ENCODE results near the gene ATOSB.
A peak's percentile ranks its signal among the peaks of the same experiment; 100 is the strongest.

Gene ATOSB

GRCh38 chr9:35115680-35116538, at the start of gene ATOSB:
Gene ATOSB (minus strand): TSS chr9:35115862. CDS start chr9:35108274, 7,588 bp downstream.
- TF ChIP-seq, protein P1, sequence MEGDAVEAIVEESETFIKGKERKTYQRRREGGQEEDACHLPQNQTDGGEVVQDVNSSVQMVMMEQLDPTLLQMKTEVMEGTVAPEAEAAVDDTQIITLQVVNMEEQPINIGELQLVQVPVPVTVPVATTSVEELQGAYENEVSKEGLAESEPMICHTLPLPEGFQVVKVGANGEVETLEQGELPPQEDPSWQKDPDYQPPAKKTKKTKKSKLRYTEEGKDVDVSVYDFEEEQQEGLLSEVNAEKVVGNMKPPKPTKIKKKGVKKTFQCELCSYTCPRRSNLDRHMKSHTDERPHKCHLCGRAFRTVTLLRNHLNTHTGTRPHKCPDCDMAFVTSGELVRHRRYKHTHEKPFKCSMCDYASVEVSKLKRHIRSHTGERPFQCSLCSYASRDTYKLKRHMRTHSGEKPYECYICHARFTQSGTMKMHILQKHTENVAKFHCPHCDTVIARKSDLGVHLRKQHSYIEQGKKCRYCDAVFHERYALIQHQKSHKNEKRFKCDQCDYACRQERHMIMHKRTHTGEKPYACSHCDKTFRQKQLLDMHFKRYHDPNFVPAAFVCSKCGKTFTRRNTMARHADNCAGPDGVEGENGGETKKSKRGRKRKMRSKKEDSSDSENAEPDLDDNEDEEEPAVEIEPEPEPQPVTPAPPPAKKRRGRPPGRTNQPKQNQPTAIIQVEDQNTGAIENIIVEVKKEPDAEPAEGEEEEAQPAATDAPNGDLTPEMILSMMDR (IDR thresholded peaks at IDR 0.05), result no peak
- H3K27ac ChIP-seq, result peak within 1 kb of the TSS; percentile 97 to 100
- peak; percentile 99 for DNase-seq
- H3K9me3 ChIP-seq, result no peaks in the 10 kb centered on the region
- H3K4me1 ChIP-seq, result peaks cover 4 to 51% (median 42%) of the 10 kb centered on the region in 4 donors
- H3K4me3 ChIP-seq, result peak within 1 kb of the TSS; percentile 59 to 64
- no peaks in the 10 kb centered on the region for H3K36me3 ChIP-seq
- intact Hi-C loops (cut with DNase I; ENCODE audit: low total_unique reads), result loop anchor here (2.0 to 5.0 kb wide), 3 partner anchors 143 to 446 kb away; a partner anchor contains a TSS
- no peaks in the 10 kb centered on the region for H3K27me3 ChIP-seq

- no peaks in the 10 kb centered on the region for H3K9me3 ChIP-seq
- intact Hi-C loops (cut with DNase I; ENCODE audit: low total_unique reads), result no loop called here
- DNase-seq, result no peak
- peaks cover 0 to 17% (median 15%) of the 10 kb centered on the region in 4 donors for H3K4me1 ChIP-seq
- H3K4me3 ChIP-seq, result no peak overlapping the region
- no peak overlapping the region for H3K27ac ChIP-seq
- no peaks in the 10 kb centered on the region for H3K27me3 ChIP-seq
- H3K36me3 ChIP-seq, result peaks cover 0 to 5% (median 0%) of the 10 kb centered on the region in 3 donors
- TF ChIP-seq, protein P1 (IDR thresholded peaks at IDR 0.05), result no peak
These were observed 49.0 kb upstream of the ATOSB start for GRCh38 chr9:35164711-35165110.

GRCh38 chr9:35163413-35163812, 47.8 kb upstream of the ATOSB start:
- H3K4me3 ChIP-seq, result peak overlapping the region in 1 of 2 donors; percentile 78
- TF ChIP-seq, protein P1 (IDR thresholded peaks at IDR 0.05), result no peak
- H3K9me3 ChIP-seq, result no peaks in the 10 kb centered on the region
- no peaks in the 10 kb centered on the region for H3K27me3 ChIP-seq
- no peaks in the 10 kb centered on the region for H3K36me3 ChIP-seq
- no peak for DNase-seq
- intact Hi-C loops (cut with DNase I; ENCODE audit: low total_unique reads), result no loop called here
- H3K4me1 ChIP-seq, result peaks cover 0 to 17% (median 15%) of the 10 kb centered on the region in 4 donors
- H3K27ac ChIP-seq, result peak overlapping the region; percentile 95 to 97

DNA sequence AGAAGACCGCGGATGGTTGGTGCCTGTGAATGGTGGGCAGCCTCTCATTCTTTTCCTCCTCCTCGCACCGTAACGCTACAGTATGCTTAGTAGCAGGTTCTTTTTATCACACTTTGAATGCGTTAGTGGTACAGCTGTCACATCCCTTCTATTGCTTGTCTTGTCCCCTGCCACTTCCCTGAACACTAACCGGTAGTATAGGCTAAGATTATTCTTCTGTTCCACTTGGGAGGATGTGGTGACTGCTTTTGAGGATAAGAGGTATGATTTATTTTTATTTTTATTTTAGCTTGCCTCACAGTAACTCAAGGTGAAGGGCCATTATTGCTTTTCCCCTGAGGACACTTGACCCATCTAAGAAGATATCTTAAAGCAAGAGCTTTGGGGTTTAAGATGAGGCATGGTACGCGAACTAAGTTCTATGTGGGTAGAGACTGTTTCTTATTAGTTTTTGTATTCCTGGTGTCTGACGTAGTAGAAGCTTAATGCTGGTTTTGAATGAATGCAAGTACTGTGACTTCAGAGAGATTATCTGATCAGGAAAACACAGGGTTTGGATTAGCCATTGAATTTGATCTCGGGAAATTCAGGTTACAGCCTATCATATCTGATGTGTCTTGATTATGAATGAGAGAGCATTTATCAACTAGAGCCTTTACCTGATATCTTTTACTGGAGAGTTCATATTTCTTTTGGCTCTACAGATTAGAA, 47.1 kb upstream of the ATOSB start:
- Histone ChIP-seq H3K9me3 (no peaks in the 10 kb centered on the region), H3K36me3 (no peaks in the 10 kb centered on the region), H3K4me1 (peaks cover 0 to 17% (median 15%) of the 10 kb centered on the region in 4 donors), H3K27ac (peak overlapping the region; percentile 95 to 97), H3K27me3 (no peaks in the 10 kb centered on the region), H3K4me3 (peak overlapping the region; percentile 78 to 95)
- intact Hi-C loops (cut with DNase I; ENCODE audit: low total_unique reads), result no loop called here
- no peak for DNase-seq
- TF ChIP-seq, protein P1 (IDR thresholded peaks at IDR 0.05), result no peak

GRCh38 chr9:35161713-35162604, 46.3 kb upstream of the ATOSB start, which contains the start of gene UNC13B:
Gene UNC13B (plus strand): TSS chr9:35162009. CDS start chr9:35162284, 275 bp downstream.
- TF ChIP-seq, protein P1 (IDR thresholded peaks at IDR 0.05), result peak; percentile 9 to 20
- Histone ChIP-seq H3K27ac (peak within 1 kb of the TSS; percentile 95 to 97), H3K4me1 (peaks cover 0 to 17% (median 15%) of the 10 kb centered on the region in 4 donors), H3K36me3 (no peaks in the 10 kb centered on the region), H3K27me3 (no peaks in the 10 kb centered on the region), H3K4me3 (peak within 1 kb of the TSS; percentile 78 to 95), H3K9me3 (no peaks in the 10 kb centered on the region)
- peak; percentile 96 to 97 for DNase-seq
- intact Hi-C loops (cut with DNase I; ENCODE audit: low total_unique reads), result no loop called here

All from tibial artery (tissue), 4 donors.